C4-2B (cell line): ENCODE data around the gene TRAF3.

Experiments used
- ZFX ChIP-seq: fragments of 450-650 bp; IDR thresholded peaks from 2 replicates; pipeline ENCODE4 v1.6.1; 2017
- TF ChIP-seq, protein P1 (sequence below): fragments of 450-650 bp; conservative IDR thresholded peaks from 2 replicates; pipeline ENCODE4 v1.5.1; 2017; ENCODE audit warnings: mild to moderate bottlenecking

DNA sequence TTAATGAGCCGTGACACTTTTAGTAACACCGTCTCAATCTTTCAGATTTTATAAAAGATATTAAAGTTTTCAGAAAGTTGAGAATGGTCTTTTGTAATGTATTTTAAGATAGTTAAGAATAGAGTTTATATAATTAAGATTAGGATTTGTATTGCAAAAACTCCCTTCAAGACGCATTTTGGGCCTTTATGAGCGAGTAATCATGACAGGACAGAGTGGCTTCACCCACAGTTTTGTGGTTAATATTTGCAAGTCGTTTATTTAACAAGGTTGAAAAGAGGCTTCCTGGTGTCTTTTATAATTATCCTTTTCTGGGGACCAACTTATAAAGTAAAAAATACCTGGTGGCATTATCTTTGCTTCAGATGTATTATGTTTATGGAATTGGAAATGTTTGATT, 44.0 kb downstream of the TRAF3 start:
- TF ChIP-seq, protein P1, sequence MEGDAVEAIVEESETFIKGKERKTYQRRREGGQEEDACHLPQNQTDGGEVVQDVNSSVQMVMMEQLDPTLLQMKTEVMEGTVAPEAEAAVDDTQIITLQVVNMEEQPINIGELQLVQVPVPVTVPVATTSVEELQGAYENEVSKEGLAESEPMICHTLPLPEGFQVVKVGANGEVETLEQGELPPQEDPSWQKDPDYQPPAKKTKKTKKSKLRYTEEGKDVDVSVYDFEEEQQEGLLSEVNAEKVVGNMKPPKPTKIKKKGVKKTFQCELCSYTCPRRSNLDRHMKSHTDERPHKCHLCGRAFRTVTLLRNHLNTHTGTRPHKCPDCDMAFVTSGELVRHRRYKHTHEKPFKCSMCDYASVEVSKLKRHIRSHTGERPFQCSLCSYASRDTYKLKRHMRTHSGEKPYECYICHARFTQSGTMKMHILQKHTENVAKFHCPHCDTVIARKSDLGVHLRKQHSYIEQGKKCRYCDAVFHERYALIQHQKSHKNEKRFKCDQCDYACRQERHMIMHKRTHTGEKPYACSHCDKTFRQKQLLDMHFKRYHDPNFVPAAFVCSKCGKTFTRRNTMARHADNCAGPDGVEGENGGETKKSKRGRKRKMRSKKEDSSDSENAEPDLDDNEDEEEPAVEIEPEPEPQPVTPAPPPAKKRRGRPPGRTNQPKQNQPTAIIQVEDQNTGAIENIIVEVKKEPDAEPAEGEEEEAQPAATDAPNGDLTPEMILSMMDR: no peak
- TF ChIP-seq ZFX: no peak
